HepG2 (cell line): ENCODE measurements around the gene CCDC85C. TPM values are rescaled to one million over a fixed set of nuclear protein-coding genes. Genes with fewer than 3 reads are reported as not detected.

Source experiments
- ATAC-seq: fragments of 200-7000 bp; cut with Tn5 transposase; 3 replicates; pipeline ENCODE4 v1.9.1; 2020; ENCODE audit warnings: mild to moderate bottlenecking, moderate library complexity
- BruUV-seq: library from RNA; stranded (reverse); fragments of 400-500 nt; replicated peaks from 2 replicates; lab custom pipeline; 2021; lab: Mats Ljungman, UMichigan
- CTCF ChIA-PET: fragments of 300-600 bp; formaldehyde crosslinking; extraction: SDS; loops from one replicate; lab custom pipeline; 2021; ENCODE audit warnings: low total read pairs, inconsistent platforms, low intra/inter-chr PET ratio; lab: Yijun Ruan, JAX
- POLR2A ChIA-PET: fragments of 350-600 bp; sonication (Branson Sonifier 250); formaldehyde crosslinking; loops from one replicate; lab custom pipeline; 2020; ENCODE audit warnings: antibody characterized with exemption, inconsistent platforms; lab: Yijun Ruan, JAX
- DNase-seq: peaks from one replicate; pipeline ENCODE4 v3.0.0-alpha.2; 2015; ENCODE audit warnings: low spot score
- FAIRE-seq: peaks from 3 replicates; lab custom pipeline; 2011; peaks lifted over from hg19 to GRCh38; lab: Jason Lieb, UNC
- H2AFZ ChIP-seq: one replicate; pipeline ENCODE4 v1.6.1; 2011; ENCODE audit warnings: low read length, inconsistent platforms
- H3K27ac ChIP-seq: fragments of 300-600 bp; 3 replicates; pipeline ENCODE4 v1.8.0; 2011; ENCODE audit warnings: mixed run types, mild to moderate bottlenecking, mixed read lengths, low read length, inconsistent platforms; ENCODE audit not compliant: insufficient read depth; ENCODE audit errors: extremely low read length
- H3K27me3 ChIP-seq, 2 experiments: fragments of 200-600 bp in 1 of 2; 2 replicates in 1 of 2; 3 replicates in 1 of 2; pipeline versions ENCODE4 v1.6.0 to v1.8.0; 2011; ENCODE audit warnings: low read length in 2 of 2, mild to moderate bottlenecking in 2 of 2, moderate library complexity in 2 of 2, inconsistent platforms in 1 of 2; ENCODE audit not compliant: insufficient read depth in 2 of 2, control insufficient read depth in 1 of 2
- H3K36me3 ChIP-seq, 2 experiments: fragments of 200-600 bp in 1 of 2; replicated peaks in 1 of 2; 2 replicates in 1 of 2; 3 replicates in 1 of 2; pipeline versions ENCODE4 v1.5.1 to v1.8.0; 2011; ENCODE audit warnings: low read length in 2 of 2, inconsistent platforms in 1 of 2; ENCODE audit not compliant: insufficient read depth in 2 of 2, control insufficient read depth in 1 of 2
- H3K4me1 ChIP-seq: 2 replicates; pipeline ENCODE4 v1.5.1; 2012; ENCODE audit warnings: low read length, inconsistent platforms; ENCODE audit not compliant: insufficient read depth
- H3K4me2 ChIP-seq: 2 replicates; pipeline ENCODE4 v1.6.0; 2011; ENCODE audit warnings: low read depth, low read length, inconsistent platforms
- H3K4me3 ChIP-seq, 3 experiments: fragments of 200-600 bp in 1 of 3; sonication (generic), shearing (Covaris generic) in 1 of 3; replicated peaks in 1 of 3; 2 replicates each; pipeline ENCODE4 v1.5.1; 2011 to 2016; ENCODE audit warnings: low read length in 3 of 3, inconsistent platforms in 2 of 3, low read depth in 2 of 3, mild to moderate bottlenecking in 2 of 3, control low read depth in 1 of 3, mixed read lengths in 1 of 3; ENCODE audit not compliant: insufficient read depth in 1 of 3
- H3K79me2 ChIP-seq: one replicate; pipeline ENCODE4 v1.6.1; 2011; ENCODE audit warnings: low read length, inconsistent platforms; ENCODE audit not compliant: insufficient read depth
- H3K9ac ChIP-seq: 2 replicates; pipeline ENCODE4 v1.6.0; 2011; ENCODE audit warnings: mild to moderate bottlenecking, low read depth, low read length, inconsistent platforms; ENCODE audit not compliant: insufficient read depth
- H3K9me3 ChIP-seq: 2 replicates; pipeline ENCODE4 v1.5.1; 2012; ENCODE audit warnings: mild to moderate bottlenecking, low read length
- H4K20me1 ChIP-seq: 2 replicates; pipeline ENCODE4 v1.6.0; 2011; ENCODE audit warnings: inconsistent platforms, mild to moderate bottlenecking, low read length, moderate library complexity; ENCODE audit not compliant: insufficient read depth
- DR1 ChIP-seq: sonication (generic); formaldehyde crosslinking; IDR thresholded peaks from 2 replicates; pipeline ENCODE4 v1.8.0; 2021; ENCODE audit warnings: mild to moderate bottlenecking, missing genetic modification reagents, inconsistent platforms
- GATAD1 ChIP-seq: IDR thresholded peaks from 2 replicates; pipeline ENCODE4 v1.6.1; 2016; ENCODE audit warnings: missing genetic modification reagents, missing compliant biosample characterization
- KLF9 ChIP-seq: IDR thresholded peaks from 2 replicates; pipeline ENCODE4 v1.6.1; 2016; ENCODE audit warnings: low read depth
- MXI1 ChIP-seq: IDR thresholded peaks from 3 replicates; pipeline ENCODE4 v1.6.1; 2012; ENCODE audit warnings: low read depth, low read length, inconsistent platforms, borderline replicate concordance
- NR3C1 ChIP-seq: sonication (generic); formaldehyde crosslinking; IDR thresholded peaks from 2 replicates; pipeline ENCODE4 v1.4.0; 2020; ENCODE audit warnings: missing genetic modification reagents
- PCBP1 ChIP-seq: fragments of 200-400 bp; formaldehyde crosslinking; IDR thresholded peaks from 2 replicates; pipeline ENCODE4 v1.6.1; 2017; ENCODE audit warnings: mild to moderate bottlenecking, low read depth, low read length, borderline replicate concordance
- SALL1 ChIP-seq: sonication (generic); formaldehyde crosslinking; IDR thresholded peaks from 2 replicates; pipeline ENCODE4 v1.8.0; 2022; ENCODE audit warnings: mild to moderate bottlenecking, missing genetic modification reagents
- TAF15 ChIP-seq: fragments of 200-400 bp; formaldehyde crosslinking; IDR thresholded peaks from one replicate; pipeline ENCODE4 v1.6.1; 2018; ENCODE audit warnings: mild to moderate bottlenecking, low read depth, low read length; ENCODE audit not compliant: poor library complexity, severe bottlenecking
- TEAD2 ChIP-seq: sonication (generic); formaldehyde crosslinking; IDR thresholded peaks from 2 replicates; pipeline ENCODE4 v1.9.0; 2021; ENCODE audit warnings: missing genetic modification reagents
- THAP11 ChIP-seq: IDR thresholded peaks from 2 replicates; pipeline ENCODE4 v1.6.1; 2016; ENCODE audit warnings: missing biosample characterization, missing genetic modification reagents
- ZNF20 ChIP-seq: sonication (generic); formaldehyde crosslinking; IDR thresholded peaks from 2 replicates; pipeline ENCODE4 v1.4.0; 2020; ENCODE audit warnings: mild to moderate bottlenecking, moderate library complexity, missing genetic modification reagents
- WGBS: methylation state at CpG from one replicate; pipeline ENCODE4 v1.1.6; 2017; ENCODE audit warnings: low lambda C conversion rate; 5-methylcytosine and 5-hydroxymethylcytosine counted together
- in situ Hi-C: cut with HindIII; loops from 2 replicates; pipeline ENCODE4 v1.10.0; 2017; ENCODE audit warnings: low pct_unique_long_range_greater_than_20kb; ENCODE audit not compliant: extremely low pct_ligation_motif_present
- intact Hi-C: fragments of 100-400 bp; cut with micrococcal nuclease; formaldehyde crosslinking; loops from one replicate; pipeline ENCODE4 v1.10.0; 2022; ENCODE audit not compliant: unreplicated experiment
- polyA plus RNA-seq, 8 experiments: library from polyadenylated mRNA; depleted of rRNA in 3 of 8; stranded (reverse) in 7 of 8; unstranded in 1 of 8; fragments of >200 nt; fragmentation: Illumina TruSeq in 4 of 8; extraction: Trizol in 4 of 8; gene quantifications; 2 replicates each; pipeline versions ENCODE4 v1.2.1 to v1.2.3, GENCODE V29; 2011 to 2016; ENCODE audit warnings: low read depth in 4 of 8, missing spikeins in 1 of 8, mixed read lengths in 1 of 8; ENCODE audit not compliant: insufficient read depth in 1 of 8
- total RNA-seq, 5 experiments: library from RNA; depleted of rRNA; stranded (reverse); fragments of >200 nt; fragmentation: Illumina TruSeq; extraction: Trizol; gene quantifications; 2 replicates each; pipeline ENCODE4 v1.2.3, GENCODE V29; 2016; ENCODE audit warnings: low read depth in 1 of 5
- TF ChIP-seq, protein P1 (sequence below): sonication (generic); formaldehyde crosslinking; IDR thresholded peaks from 2 replicates; pipeline ENCODE4 v1.4.0; 2020; ENCODE audit warnings: missing genetic modification reagents
- TF ChIP-seq, protein P2 (sequence below): IDR thresholded peaks from 2 replicates; pipeline ENCODE4 v1.6.1; 2016; ENCODE audit warnings: low read depth, missing genetic modification reagents, missing compliant biosample characterization

CCDC85C gene
- total and polyA plus RNA-seq, 2 of the 13 experiments (the other 11 are each of a cell fraction or from before 2014, with no cell fraction given), result 18.8 to 43.8 TPM

DNA sequence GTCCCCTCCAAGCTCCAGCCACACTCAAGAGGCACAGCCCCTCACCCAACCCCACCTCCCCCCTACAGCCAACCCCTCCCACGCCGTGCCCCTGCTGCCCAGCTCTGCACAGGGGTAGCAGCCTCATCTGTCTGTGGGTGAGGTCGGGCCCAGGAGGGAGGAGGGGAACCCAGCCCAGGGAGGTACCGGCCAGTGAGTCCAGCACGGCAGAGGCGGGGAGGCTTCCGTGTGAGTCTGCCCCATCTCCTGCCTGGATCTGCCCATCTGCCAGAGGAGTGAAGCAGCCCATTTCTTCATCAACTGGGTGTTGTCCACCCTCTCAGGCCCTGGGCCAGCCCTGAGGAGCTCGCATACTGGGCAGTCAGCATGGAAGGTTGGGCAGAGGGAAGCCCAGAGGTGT is 68.6 kb downstream of the CCDC85C start (continued):
- TF ChIP-seq, protein P1, sequence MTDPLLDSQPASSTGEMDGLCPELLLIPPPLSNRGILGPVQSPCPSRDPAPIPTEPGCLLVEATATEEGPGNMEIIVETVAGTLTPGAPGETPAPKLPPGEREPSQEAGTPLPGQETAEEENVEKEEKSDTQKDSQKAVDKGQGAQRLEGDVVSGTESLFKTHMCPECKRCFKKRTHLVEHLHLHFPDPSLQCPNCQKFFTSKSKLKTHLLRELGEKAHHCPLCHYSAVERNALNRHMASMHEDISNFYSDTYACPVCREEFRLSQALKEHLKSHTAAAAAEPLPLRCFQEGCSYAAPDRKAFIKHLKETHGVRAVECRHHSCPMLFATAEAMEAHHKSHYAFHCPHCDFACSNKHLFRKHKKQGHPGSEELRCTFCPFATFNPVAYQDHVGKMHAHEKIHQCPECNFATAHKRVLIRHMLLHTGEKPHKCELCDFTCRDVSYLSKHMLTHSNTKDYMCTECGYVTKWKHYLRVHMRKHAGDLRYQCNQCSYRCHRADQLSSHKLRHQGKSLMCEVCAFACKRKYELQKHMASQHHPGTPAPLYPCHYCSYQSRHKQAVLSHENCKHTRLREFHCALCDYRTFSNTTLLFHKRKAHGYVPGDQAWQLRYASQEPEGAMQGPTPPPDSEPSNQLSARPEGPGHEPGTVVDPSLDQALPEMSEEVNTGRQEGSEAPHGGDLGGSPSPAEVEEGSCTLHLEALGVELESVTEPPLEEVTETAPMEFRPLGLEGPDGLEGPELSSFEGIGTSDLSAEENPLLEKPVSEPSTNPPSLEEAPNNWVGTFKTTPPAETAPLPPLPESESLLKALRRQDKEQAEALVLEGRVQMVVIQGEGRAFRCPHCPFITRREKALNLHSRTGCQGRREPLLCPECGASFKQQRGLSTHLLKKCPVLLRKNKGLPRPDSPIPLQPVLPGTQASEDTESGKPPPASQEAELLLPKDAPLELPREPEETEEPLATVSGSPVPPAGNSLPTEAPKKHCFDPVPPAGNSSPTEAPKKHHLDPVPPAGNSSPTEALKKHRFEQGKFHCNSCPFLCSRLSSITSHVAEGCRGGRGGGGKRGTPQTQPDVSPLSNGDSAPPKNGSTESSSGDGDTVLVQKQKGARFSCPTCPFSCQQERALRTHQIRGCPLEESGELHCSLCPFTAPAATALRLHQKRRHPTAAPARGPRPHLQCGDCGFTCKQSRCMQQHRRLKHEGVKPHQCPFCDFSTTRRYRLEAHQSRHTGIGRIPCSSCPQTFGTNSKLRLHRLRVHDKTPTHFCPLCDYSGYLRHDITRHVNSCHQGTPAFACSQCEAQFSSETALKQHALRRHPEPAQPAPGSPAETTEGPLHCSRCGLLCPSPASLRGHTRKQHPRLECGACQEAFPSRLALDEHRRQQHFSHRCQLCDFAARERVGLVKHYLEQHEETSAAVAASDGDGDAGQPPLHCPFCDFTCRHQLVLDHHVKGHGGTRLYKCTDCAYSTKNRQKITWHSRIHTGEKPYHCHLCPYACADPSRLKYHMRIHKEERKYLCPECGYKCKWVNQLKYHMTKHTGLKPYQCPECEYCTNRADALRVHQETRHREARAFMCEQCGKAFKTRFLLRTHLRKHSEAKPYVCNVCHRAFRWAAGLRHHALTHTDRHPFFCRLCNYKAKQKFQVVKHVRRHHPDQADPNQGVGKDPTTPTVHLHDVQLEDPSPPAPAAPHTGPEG, result no peak
- no peak for TF ChIP-seq TAF15
- no peak for TF ChIP-seq KLF9
- no peak for TF ChIP-seq DR1 (CRISPR knock-in tag)
- no peak for TF ChIP-seq MXI1
- TF ChIP-seq THAP11 (CRISPR knock-in tag), result no peak
- no peak for TF ChIP-seq GATAD1 (CRISPR knock-in tag)

DNA sequence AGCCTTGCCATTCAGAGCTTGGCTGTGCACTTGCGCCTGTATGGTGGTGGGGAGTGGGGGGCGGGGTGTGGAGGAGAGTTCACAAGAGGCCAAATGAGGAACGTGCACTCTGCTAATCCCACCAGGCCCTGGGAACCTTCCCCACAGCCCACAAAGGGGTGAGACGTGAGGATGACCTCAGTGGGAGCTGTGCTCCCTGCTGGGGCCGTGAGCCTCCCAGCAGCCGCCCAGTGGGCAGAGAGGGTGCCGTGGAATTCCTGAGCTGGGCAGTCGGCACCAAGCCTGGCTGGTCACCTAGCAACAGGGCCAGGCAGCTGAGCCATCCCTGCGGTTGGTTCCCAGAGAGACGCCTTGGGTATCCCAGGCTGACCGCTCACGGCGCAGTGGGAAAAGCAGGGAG is 69.1 kb downstream of the CCDC85C start:
- ChIA-PET CTCF (no interaction called here), POLR2A (interaction anchor here (0.8 kb wide), 1 partner anchor 54 kb away, joined by 3 read pairs; the partner anchor contains the start of genes CCNK and SETD3)
- no peaks in the 10 kb centered on the region for H3K9me3 ChIP-seq
- no peak overlapping the region for H3K27ac ChIP-seq
- DNase-seq, result no peak
- peaks cover 35% of the 10 kb centered on the region for H3K79me2 ChIP-seq
- H3K4me3 ChIP-seq, result no peak overlapping the region
- H3K4me2 ChIP-seq, result no peak overlapping the region
- intact Hi-C loops (no loop called here), in situ Hi-C loops (no loop called here)
- no peak for FAIRE-seq
- H3K4me1 ChIP-seq, result peaks cover 27% of the 10 kb centered on the region
- H3K27me3 ChIP-seq, result no peaks in the 10 kb centered on the region
- peaks cover 5 to 11% of the 10 kb centered on the region in 2 experiments; a peak in 4 of 5 replicates for H3K36me3 ChIP-seq
- ATAC-seq, result no peak
- no TSS peak for BruUV-seq
- WGBS, result 95% methylated on average over 8 of the region's 13 CpGs
- H3K9ac ChIP-seq, result no peak overlapping the region
- no peak overlapping the region for H2AFZ ChIP-seq
- H4K20me1 ChIP-seq, result peaks cover 42% of the 10 kb centered on the region; the same call in 1 of the 2 replicates
- TF ChIP-seq ZNF20 (CRISPR knock-in tag) (no peak), TEAD2 (CRISPR knock-in tag) (no peak), PCBP1 (no peak), SALL1 (no peak), NR3C1 (CRISPR knock-in tag) (no peak)
- TF ChIP-seq, protein P2, sequence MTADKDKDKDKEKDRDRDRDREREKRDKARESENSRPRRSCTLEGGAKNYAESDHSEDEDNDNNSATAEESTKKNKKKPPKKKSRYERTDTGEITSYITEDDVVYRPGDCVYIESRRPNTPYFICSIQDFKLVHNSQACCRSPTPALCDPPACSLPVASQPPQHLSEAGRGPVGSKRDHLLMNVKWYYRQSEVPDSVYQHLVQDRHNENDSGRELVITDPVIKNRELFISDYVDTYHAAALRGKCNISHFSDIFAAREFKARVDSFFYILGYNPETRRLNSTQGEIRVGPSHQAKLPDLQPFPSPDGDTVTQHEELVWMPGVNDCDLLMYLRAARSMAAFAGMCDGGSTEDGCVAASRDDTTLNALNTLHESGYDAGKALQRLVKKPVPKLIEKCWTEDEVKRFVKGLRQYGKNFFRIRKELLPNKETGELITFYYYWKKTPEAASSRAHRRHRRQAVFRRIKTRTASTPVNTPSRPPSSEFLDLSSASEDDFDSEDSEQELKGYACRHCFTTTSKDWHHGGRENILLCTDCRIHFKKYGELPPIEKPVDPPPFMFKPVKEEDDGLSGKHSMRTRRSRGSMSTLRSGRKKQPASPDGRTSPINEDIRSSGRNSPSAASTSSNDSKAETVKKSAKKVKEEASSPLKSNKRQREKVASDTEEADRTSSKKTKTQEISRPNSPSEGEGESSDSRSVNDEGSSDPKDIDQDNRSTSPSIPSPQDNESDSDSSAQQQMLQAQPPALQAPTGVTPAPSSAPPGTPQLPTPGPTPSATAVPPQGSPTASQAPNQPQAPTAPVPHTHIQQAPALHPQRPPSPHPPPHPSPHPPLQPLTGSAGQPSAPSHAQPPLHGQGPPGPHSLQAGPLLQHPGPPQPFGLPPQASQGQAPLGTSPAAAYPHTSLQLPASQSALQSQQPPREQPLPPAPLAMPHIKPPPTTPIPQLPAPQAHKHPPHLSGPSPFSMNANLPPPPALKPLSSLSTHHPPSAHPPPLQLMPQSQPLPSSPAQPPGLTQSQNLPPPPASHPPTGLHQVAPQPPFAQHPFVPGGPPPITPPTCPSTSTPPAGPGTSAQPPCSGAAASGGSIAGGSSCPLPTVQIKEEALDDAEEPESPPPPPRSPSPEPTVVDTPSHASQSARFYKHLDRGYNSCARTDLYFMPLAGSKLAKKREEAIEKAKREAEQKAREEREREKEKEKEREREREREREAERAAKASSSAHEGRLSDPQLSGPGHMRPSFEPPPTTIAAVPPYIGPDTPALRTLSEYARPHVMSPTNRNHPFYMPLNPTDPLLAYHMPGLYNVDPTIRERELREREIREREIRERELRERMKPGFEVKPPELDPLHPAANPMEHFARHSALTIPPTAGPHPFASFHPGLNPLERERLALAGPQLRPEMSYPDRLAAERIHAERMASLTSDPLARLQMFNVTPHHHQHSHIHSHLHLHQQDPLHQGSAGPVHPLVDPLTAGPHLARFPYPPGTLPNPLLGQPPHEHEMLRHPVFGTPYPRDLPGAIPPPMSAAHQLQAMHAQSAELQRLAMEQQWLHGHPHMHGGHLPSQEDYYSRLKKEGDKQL, result no peak
